ENCODE data around the gene ELK3.

DNA sequence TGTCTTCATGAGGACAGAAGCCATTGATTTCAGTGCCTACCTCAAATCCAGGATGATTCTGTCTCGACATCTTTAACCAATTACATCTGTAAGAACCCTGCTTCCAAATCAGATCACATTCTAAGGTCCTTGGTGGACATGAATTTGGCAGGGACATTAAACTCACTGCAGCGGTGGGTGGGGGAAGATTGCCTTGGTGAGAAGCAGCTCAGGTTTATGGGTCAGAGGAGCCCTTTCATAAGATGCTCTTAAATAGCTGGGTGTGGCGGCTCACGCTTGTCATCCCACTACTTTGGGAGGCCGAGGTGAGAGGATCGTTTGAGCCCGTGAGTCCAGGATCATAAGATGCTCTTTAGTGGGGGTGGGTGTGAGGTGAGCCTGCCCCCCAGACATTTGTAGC, 42.9 kb downstream of the ELK3 start:
- TF ChIP-seq NFE2L2 (conservative IDR thresholded peaks at IDR 0.05; ENCODE audit: low read length) (no peak), HOXA7 (CRISPR knock-in tag; IDR thresholded peaks at IDR 0.05) (no peak)
- TF ChIP-seq, protein P1, sequence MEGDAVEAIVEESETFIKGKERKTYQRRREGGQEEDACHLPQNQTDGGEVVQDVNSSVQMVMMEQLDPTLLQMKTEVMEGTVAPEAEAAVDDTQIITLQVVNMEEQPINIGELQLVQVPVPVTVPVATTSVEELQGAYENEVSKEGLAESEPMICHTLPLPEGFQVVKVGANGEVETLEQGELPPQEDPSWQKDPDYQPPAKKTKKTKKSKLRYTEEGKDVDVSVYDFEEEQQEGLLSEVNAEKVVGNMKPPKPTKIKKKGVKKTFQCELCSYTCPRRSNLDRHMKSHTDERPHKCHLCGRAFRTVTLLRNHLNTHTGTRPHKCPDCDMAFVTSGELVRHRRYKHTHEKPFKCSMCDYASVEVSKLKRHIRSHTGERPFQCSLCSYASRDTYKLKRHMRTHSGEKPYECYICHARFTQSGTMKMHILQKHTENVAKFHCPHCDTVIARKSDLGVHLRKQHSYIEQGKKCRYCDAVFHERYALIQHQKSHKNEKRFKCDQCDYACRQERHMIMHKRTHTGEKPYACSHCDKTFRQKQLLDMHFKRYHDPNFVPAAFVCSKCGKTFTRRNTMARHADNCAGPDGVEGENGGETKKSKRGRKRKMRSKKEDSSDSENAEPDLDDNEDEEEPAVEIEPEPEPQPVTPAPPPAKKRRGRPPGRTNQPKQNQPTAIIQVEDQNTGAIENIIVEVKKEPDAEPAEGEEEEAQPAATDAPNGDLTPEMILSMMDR (IDR thresholded peaks at IDR 0.05) = no peak

All from A549 (cell line).